ENCODE measurements around the gene INSM1.

- TF ChIP-seq POLR2AphosphoS5 (IDR thresholded peaks at IDR 0.05; ENCODE audit: low read depth) (no peak), CTCF (conservative IDR thresholded peaks at IDR 0.05; ENCODE audit: low read depth in 2 of 2) (no peak), REST (IDR thresholded peaks at IDR 0.05; ENCODE audit: unreplicated experiment) (no peak), CREB1 (CRISPR knock-in tag; IDR thresholded peaks at IDR 0.05; ENCODE audit: low read depth) (no peak), EZH2 (IDR thresholded peaks at IDR 0.05; ENCODE audit: low read depth, unreplicated experiment) (peak; percentile 84), EZH2phosphoT487 (IDR thresholded peaks at IDR 0.05; ENCODE audit: unreplicated experiment) (no peak), NANOG (IDR thresholded peaks at IDR 0.05; ENCODE audit: borderline replicate concordance) (0 out of 2 replicates have a peak, but pooled peaks have one; percentile 4), JUNB (IDR thresholded peaks at IDR 0.05; ENCODE audit: unreplicated experiment) (no peak)
Measured at GRCh38 chr20:20363799-20364592, 3.9 kb upstream of the INSM1 start.

All from GM23338 (cell line).